ENCODE measurements around the gene BRMS1L. TPM values are rescaled to one million over a fixed set of nuclear protein-coding genes. Genes with fewer than 3 reads are reported as not detected.

The BRMS1L gene
- total and polyA plus RNA-seq, 2 of the 13 experiments (the other 11 are each of a cell fraction or from before 2014, with no cell fraction given), result 21.1 to 23.8 TPM

GRCh38 chr14:35808638-35809563 is 17.2 kb upstream of the BRMS1L start, which contains the start of gene RALGAPA1 (continued):
- peak; percentile 79 for TF ChIP-seq ZNF513 (CRISPR knock-in tag; conservative IDR thresholded peaks at IDR 0.05)
- peak; percentile 76; the same call in 1 of the 2 replicates for TF ChIP-seq ZNF276 (CRISPR knock-in tag; IDR thresholded peaks at IDR 0.05; ENCODE audit: low read depth)
- peak; percentile 69; the same call in 1 of the 2 replicates for TF ChIP-seq ADNP (CRISPR knock-in tag; IDR thresholded peaks at IDR 0.05)
- peak; percentile 98 for TF ChIP-seq ZMYM4 (CRISPR knock-in tag; IDR thresholded peaks at IDR 0.05)
- peak; percentile 96 for TF ChIP-seq ZNF543 (CRISPR knock-in tag; IDR thresholded peaks at IDR 0.05)
- peak; percentile 97 for TF ChIP-seq ZSCAN21 (CRISPR knock-in tag; IDR thresholded peaks at IDR 0.05; ENCODE audit: borderline replicate concordance)
- peak; percentile 95 for TF ChIP-seq ZNF614 (CRISPR knock-in tag; IDR thresholded peaks at IDR 0.05; ENCODE audit: borderline replicate concordance)
- peak; percentile 98 for TF ChIP-seq ZNF225 (CRISPR knock-in tag; IDR thresholded peaks at IDR 0.05)
- peak; percentile 100 for TF ChIP-seq HMGXB4 (CRISPR knock-in tag; IDR thresholded peaks at IDR 0.05; ENCODE audit: borderline replicate concordance in 1 of 2, low read depth in 1 of 2)
- peak; percentile 52 for TF ChIP-seq TBL1XR1 (IDR thresholded peaks at IDR 0.05; ENCODE audit: borderline replicate concordance, low read length, partially characterized antibody)
- peak; percentile 78; the same call in 1 of the 2 replicates for TF ChIP-seq LRRFIP1 (CRISPR knock-in tag; conservative IDR thresholded peaks at IDR 0.05)
- TF ChIP-seq WIZ (CRISPR knock-in tag; IDR thresholded peaks at IDR 0.05), result peak; percentile 93
- TF ChIP-seq ZNF33B (CRISPR knock-in tag; IDR thresholded peaks at IDR 0.05), result peak; percentile 80; the same call in 1 of the 2 replicates
- TF ChIP-seq KDM5A (IDR thresholded peaks at IDR 0.05; ENCODE audit: borderline replicate concordance, low read length), result peak; percentile 75; the same call in 1 of the 2 replicates
- TF ChIP-seq AKAP8 (CRISPR knock-in tag; IDR thresholded peaks at IDR 0.05), result peak; percentile 88; the same call in 1 of the 2 replicates
- peak; percentile 94 for TF ChIP-seq ATF7 (IDR thresholded peaks at IDR 0.05)
- peak; percentile 97 for TF ChIP-seq ATF7 (CRISPR knock-in tag; IDR thresholded peaks at IDR 0.05)
- TF ChIP-seq ZC3H4 (CRISPR knock-in tag; IDR thresholded peaks at IDR 0.05; ENCODE audit: borderline replicate concordance), result peak; percentile 88; the same call in 1 of the 2 replicates
- peak; percentile 98 for TF ChIP-seq ZNF556 (CRISPR knock-in tag; IDR thresholded peaks at IDR 0.05; ENCODE audit: borderline replicate concordance)
- peak; percentile 56; the same call in 1 of the 2 replicates for TF ChIP-seq FOXJ3 (CRISPR knock-in tag; IDR thresholded peaks at IDR 0.05; ENCODE audit: borderline replicate concordance)

Measured in HepG2 (cell line).